ENCODE measurements around the gene SACS.

The SACS gene

GRCh38 chr13:23377579-23377978, 55.9 kb downstream of the SACS start:
- Histone ChIP-seq H3K27me3 (ENCODE audit: insufficient read depth, low read length) (no peaks in the 10 kb centered on the region), H3K9me3 (ENCODE audit: insufficient read depth, low read depth, low read length) (no peaks in the 10 kb centered on the region), H3K9ac (ENCODE audit: low read depth, low read length) (no peak overlapping the region), H3K36me3 (ENCODE audit: insufficient read depth, low read depth, low read length) (peaks cover 6% of the 10 kb centered on the region; the same call in 1 of the 2 replicates), H3K4me3 (ENCODE audit: low read length) (no peak overlapping the region), H3K27ac (ENCODE audit: low read length) (no peak overlapping the region), H3K4me1 (ENCODE audit: insufficient read depth, low read length) (peaks cover 15% of the 10 kb centered on the region)

DNA sequence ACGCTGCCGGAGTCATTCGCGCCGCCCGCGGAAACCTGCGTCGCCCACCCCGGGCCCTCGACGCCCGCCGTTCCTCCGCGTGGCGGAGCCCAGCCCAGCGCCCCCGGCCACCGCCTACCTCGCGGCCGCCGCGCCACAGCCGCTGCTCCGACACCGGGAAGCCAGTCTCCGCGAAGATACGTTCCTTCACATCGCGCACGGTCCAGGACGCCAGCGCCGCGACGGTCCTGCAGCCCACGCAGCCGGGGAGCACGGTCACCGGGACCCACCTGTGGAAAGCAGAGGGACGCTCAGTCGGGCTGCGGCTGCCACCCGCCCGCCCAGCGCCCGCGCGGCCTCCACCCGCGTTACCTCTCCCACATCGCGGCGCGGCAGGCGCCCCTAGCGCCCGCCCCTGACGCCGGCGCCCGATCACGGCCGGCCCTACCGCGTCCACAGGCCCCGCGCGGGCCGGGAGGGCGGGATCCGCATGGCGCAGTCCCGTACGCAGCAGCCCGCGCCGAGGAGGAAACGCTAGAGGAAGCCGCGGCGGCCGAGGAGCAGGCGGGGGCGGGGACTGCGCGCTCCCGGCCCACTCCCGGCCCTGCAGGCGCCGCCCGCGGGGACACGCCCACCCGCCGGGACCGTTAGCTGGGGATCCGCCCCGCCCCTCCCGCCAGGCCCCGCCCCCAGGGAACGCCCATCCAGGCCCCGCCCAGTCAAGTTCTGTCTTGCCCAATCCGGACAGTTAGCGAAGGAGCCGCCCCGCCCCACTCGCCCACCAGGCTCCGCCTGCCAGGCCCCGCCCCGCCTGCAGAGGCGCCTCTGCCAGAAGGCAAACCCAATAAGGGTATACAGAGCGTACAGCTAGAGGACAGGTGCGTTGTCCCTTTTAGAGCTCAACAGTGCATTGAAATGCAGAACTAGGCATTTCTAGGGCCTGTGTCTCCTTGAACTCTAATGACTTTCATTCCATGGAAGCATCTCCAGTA, 58.2 kb downstream of the SACS start:
- Histone ChIP-seq H3K27ac (ENCODE audit: low read length) (no peak overlapping the region), H3K27me3 (ENCODE audit: insufficient read depth, low read length) (no peaks in the 10 kb centered on the region), H3K4me1 (ENCODE audit: insufficient read depth, low read length) (peaks cover 15% of the 10 kb centered on the region)

DNA sequence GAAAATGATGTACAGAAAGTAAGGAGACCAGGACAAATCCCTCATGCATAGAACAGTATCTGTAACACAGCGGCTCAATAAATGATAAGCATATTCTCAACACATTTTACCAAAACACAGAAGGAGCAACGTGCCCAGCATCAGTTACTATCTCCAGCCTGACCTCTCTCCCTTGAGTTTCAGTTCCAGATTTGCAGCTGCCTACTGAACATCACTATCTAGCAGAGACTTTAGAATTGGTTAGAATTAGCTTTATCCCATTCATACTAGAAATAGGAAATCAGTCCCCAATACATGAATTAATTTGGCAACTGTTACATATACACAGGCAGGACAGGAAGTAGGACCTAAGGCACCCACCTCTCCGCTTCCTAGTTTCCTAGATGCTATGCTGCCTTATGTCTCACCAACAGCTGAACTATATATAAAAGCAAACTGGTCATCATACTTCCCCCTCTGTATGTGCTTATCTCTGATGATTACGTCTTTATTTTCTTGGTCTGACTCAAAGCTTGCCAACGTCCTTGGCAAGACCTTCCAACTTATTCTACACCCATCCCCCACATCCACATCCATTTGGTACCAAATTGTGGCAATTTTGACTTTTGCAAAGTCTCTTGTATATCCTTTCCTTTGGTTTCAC, 61.1 kb downstream of the SACS start:
- Histone ChIP-seq H3K9me3 (ENCODE audit: insufficient read depth, low read depth, low read length) (no peaks in the 10 kb centered on the region), H3K27ac (ENCODE audit: low read length) (no peak overlapping the region), H3K36me3 (ENCODE audit: insufficient read depth, low read depth, low read length) (peaks cover 51% of the 10 kb centered on the region), H3K4me3 (ENCODE audit: low read length) (no peak overlapping the region), H3K27me3 (ENCODE audit: insufficient read depth, low read length) (no peaks in the 10 kb centered on the region), H3K4me1 (ENCODE audit: insufficient read depth, low read length) (no peaks in the 10 kb centered on the region; the same call in 1 of the 2 replicates), H3K9ac (ENCODE audit: low read depth, low read length) (no peak overlapping the region)

More for the DNA sequence above, 58.2 kb downstream of the SACS start:
- H3K9ac ChIP-seq (ENCODE audit: low read depth, low read length): peak overlapping the region; percentile 71; the same call in 1 of the 2 replicates
- H3K36me3 ChIP-seq (ENCODE audit: insufficient read depth, low read depth, low read length): peaks cover 28% of the 10 kb centered on the region
- no peaks in the 10 kb centered on the region for H3K9me3 ChIP-seq (ENCODE audit: insufficient read depth, low read depth, low read length)
- peak overlapping the region; percentile 74 for H3K4me3 ChIP-seq (ENCODE audit: low read length)

DNA sequence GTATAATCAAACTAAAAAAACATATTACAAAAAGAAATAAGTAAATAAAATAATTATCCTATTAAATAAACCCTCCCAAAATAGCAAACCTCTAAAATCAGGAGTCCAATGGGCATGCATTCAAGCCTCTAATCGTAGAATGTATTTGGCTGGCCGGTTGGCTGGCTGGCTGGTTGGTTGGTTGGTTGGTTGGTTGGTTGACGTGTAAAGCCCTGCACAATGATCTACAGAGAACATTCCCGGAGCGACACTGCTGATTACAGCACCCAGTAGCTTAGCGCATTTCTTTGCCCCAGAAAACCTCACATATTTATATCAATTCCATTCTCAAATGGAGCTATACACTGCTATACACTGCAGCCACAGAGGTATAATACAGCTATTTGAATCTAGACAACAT, 65.6 kb downstream of the SACS start:
- Histone ChIP-seq H3K9ac (ENCODE audit: low read depth, low read length) (no peak overlapping the region), H3K36me3 (ENCODE audit: insufficient read depth, low read depth, low read length) (peaks cover 88% of the 10 kb centered on the region), H3K9me3 (ENCODE audit: insufficient read depth, low read depth, low read length) (no peaks in the 10 kb centered on the region), H3K4me3 (ENCODE audit: low read length) (no peak overlapping the region), H3K27me3 (ENCODE audit: insufficient read depth, low read length) (no peaks in the 10 kb centered on the region), H3K27ac (ENCODE audit: low read length) (no peak overlapping the region), H3K4me1 (ENCODE audit: insufficient read depth, low read length) (no peaks in the 10 kb centered on the region)

GRCh38 chr13:23365652-23366051, 67.8 kb downstream of the SACS start:
- Histone ChIP-seq H3K36me3 (ENCODE audit: insufficient read depth, low read depth, low read length) (peaks cover 84% of the 10 kb centered on the region), H3K4me3 (ENCODE audit: low read length) (no peak overlapping the region), H3K9me3 (ENCODE audit: insufficient read depth, low read depth, low read length) (no peaks in the 10 kb centered on the region), H3K4me1 (ENCODE audit: insufficient read depth, low read length) (no peaks in the 10 kb centered on the region), H3K9ac (ENCODE audit: low read depth, low read length) (no peak overlapping the region), H3K27ac (ENCODE audit: low read length) (no peak overlapping the region), H3K27me3 (ENCODE audit: insufficient read depth, low read length) (no peaks in the 10 kb centered on the region)

DNA sequence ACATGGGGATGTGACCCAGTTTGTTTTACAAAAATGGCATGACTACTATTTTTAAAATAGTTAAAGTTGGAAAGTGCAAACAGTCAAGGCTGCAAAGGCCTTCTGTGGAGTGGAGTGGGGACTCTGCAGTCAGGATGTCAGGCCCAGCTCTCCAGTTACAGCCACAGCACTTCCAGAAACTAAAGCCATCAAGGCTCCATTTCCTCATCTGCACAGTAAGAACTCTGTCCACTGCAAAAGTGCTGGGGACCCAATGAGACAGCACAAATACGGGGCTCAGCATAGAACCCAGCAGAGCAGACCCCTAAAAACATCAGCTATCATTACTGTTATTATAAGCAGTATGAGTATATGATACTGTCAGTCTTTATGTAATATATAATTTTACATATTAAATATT, 73.6 kb downstream of the SACS start:
- H3K36me3 ChIP-seq (ENCODE audit: insufficient read depth, low read depth, low read length): peaks cover 83% of the 10 kb centered on the region
- H3K4me3 ChIP-seq (ENCODE audit: low read length): no peak overlapping the region
- H3K4me1 ChIP-seq (ENCODE audit: insufficient read depth, low read length): no peaks in the 10 kb centered on the region
- no peaks in the 10 kb centered on the region for H3K9me3 ChIP-seq (ENCODE audit: insufficient read depth, low read depth, low read length)
- H3K27ac ChIP-seq (ENCODE audit: low read length): no peak overlapping the region
- no peak overlapping the region for H3K9ac ChIP-seq (ENCODE audit: low read depth, low read length)
- no peaks in the 10 kb centered on the region for H3K27me3 ChIP-seq (ENCODE audit: insufficient read depth, low read length)

DNA sequence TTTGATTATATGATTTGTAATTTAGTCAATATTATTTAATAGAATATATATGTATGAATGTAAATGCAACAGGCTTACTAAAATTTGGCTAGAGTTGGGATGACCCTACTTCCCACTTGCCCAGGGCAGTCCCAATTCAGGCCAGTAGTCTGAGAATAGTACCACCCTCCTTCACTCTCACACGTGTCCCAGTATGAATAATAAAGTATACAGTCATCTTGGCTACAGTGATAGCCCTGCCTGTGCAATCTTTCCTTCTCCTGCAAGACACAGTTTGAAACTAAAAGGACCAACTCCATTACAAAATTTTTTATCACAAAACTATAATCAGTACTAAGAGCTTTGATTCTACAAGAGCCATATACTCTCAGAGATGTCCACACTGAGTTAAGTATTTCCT, 76.2 kb downstream of the SACS start:
- H3K9ac ChIP-seq (ENCODE audit: low read depth, low read length): no peak overlapping the region
- H3K9me3 ChIP-seq (ENCODE audit: insufficient read depth, low read depth, low read length): no peaks in the 10 kb centered on the region
- H3K36me3 ChIP-seq (ENCODE audit: insufficient read depth, low read depth, low read length): peaks cover 90% of the 10 kb centered on the region
- H3K27ac ChIP-seq (ENCODE audit: low read length): no peak overlapping the region
- no peaks in the 10 kb centered on the region for H3K4me1 ChIP-seq (ENCODE audit: insufficient read depth, low read length)
- no peak overlapping the region for H3K4me3 ChIP-seq (ENCODE audit: low read length)
- no peaks in the 10 kb centered on the region for H3K27me3 ChIP-seq (ENCODE audit: insufficient read depth, low read length)

DNA sequence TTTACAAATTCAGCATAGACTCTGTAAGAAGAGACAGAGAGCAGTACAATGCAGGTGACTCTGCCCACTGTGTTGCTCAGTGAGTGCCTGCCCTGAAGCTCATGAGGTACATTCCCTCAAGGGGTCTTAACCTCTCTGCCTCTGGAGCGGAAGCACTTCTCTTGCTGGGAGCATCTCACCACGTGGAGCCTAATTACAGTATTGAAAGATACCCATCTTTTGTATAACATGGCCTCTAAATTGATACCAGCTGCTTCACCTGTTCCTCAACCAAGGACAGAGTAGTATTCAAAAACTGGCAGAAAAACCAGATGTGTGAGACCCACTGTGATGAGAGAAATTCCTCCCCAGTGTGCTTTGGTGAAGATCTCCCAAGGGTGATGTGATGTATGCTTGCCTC, 77.1 kb downstream of the SACS start:
- no peak overlapping the region for H3K4me3 ChIP-seq (ENCODE audit: low read length)
- H3K4me1 ChIP-seq (ENCODE audit: insufficient read depth, low read length): no peaks in the 10 kb centered on the region
- peaks cover 90% of the 10 kb centered on the region for H3K36me3 ChIP-seq (ENCODE audit: insufficient read depth, low read depth, low read length)
- no peak overlapping the region for H3K9ac ChIP-seq (ENCODE audit: low read depth, low read length)
- no peak overlapping the region for H3K27ac ChIP-seq (ENCODE audit: low read length)
- H3K27me3 ChIP-seq (ENCODE audit: insufficient read depth, low read length): no peaks in the 10 kb centered on the region
- no peaks in the 10 kb centered on the region for H3K9me3 ChIP-seq (ENCODE audit: insufficient read depth, low read depth, low read length)

- no peak overlapping the region for H3K9ac ChIP-seq (ENCODE audit: low read depth, low read length)
- H3K9me3 ChIP-seq (ENCODE audit: insufficient read depth, low read depth, low read length): no peaks in the 10 kb centered on the region
- no peaks in the 10 kb centered on the region for H3K4me1 ChIP-seq (ENCODE audit: insufficient read depth, low read length)
- no peak overlapping the region for H3K27ac ChIP-seq (ENCODE audit: low read length)
- H3K36me3 ChIP-seq (ENCODE audit: insufficient read depth, low read depth, low read length): peaks cover 94% of the 10 kb centered on the region
- H3K4me3 ChIP-seq (ENCODE audit: low read length): no peak overlapping the region
- no peaks in the 10 kb centered on the region for H3K27me3 ChIP-seq (ENCODE audit: insufficient read depth, low read length)
Observed at GRCh38 chr13:23354520-23354919, 79.0 kb downstream of the SACS start.

- Histone ChIP-seq H3K4me3 (ENCODE audit: low read length) (no peak overlapping the region), H3K36me3 (ENCODE audit: insufficient read depth, low read depth, low read length) (peaks cover 98% of the 10 kb centered on the region), H3K4me1 (ENCODE audit: insufficient read depth, low read length) (no peaks in the 10 kb centered on the region), H3K9me3 (ENCODE audit: insufficient read depth, low read depth, low read length) (no peaks in the 10 kb centered on the region), H3K27ac (ENCODE audit: low read length) (no peak overlapping the region), H3K9ac (ENCODE audit: low read depth, low read length) (no peak overlapping the region), H3K27me3 (ENCODE audit: insufficient read depth, low read length) (no peaks in the 10 kb centered on the region)
Observed at GRCh38 chr13:23352161-23352560, 81.3 kb downstream of the SACS start.

GRCh38 chr13:23350009-23350408, 83.5 kb downstream of the SACS start:
- Histone ChIP-seq H3K36me3 (ENCODE audit: insufficient read depth, low read depth, low read length) (peaks cover 89% of the 10 kb centered on the region), H3K27ac (ENCODE audit: low read length) (no peak overlapping the region), H3K9ac (ENCODE audit: low read depth, low read length) (no peak overlapping the region), H3K4me1 (ENCODE audit: insufficient read depth, low read length) (no peaks in the 10 kb centered on the region), H3K4me3 (ENCODE audit: low read length) (no peak overlapping the region), H3K27me3 (ENCODE audit: insufficient read depth, low read length) (no peaks in the 10 kb centered on the region), H3K9me3 (ENCODE audit: insufficient read depth, low read depth, low read length) (no peaks in the 10 kb centered on the region)
